Activated gamma-delta T cell treated with anti-CD3 and anti-CD28 coated beads, Interleukin-2, amount 50 U/mL, for 16 hours (primary cell): ENCODE measurements around the gene HLA-DQB1.
A peak's percentile ranks its signal among the peaks of the same experiment; 100 is the strongest.

Experiments used
- DNase-seq: peaks from one replicate; pipeline ENCODE4 v3.0.0-alpha.2; 2020; ENCODE audit warnings: low read depth

Gene HLA-DQB1

GRCh38 chr6:32625137-32625536 lies 41.3 kb downstream of the HLA-DQB1 start:
- no peak for DNase-seq

- no peak for DNase-seq
Measured at GRCh38 chr6:32624565-32624964, 41.9 kb downstream of the HLA-DQB1 start.

GRCh38 chr6:32623693-32624092 lies 42.8 kb downstream of the HLA-DQB1 start:
- DNase-seq = no peak

GRCh38 chr6:32622545-32623401 lies 43.7 kb downstream of the HLA-DQB1 start:
- no peak for DNase-seq

GRCh38 chr6:32621372-32621771 lies 45.1 kb downstream of the HLA-DQB1 start:
- no peak for DNase-seq

GRCh38 chr6:32617751-32618150 lies 48.7 kb downstream of the HLA-DQB1 start:
- DNase-seq = no peak

- no peak for DNase-seq
Measured at GRCh38 chr6:32615885-32616532, 50.4 kb downstream of the HLA-DQB1 start.

- no peak for DNase-seq
Measured at GRCh38 chr6:32614366-32615081, 51.9 kb downstream of the HLA-DQB1 start.

- DNase-seq = no peak
Measured at GRCh38 chr6:32613475-32613874, 53.0 kb downstream of the HLA-DQB1 start.

- no peak for DNase-seq
Measured at GRCh38 chr6:32610682-32611296, 55.7 kb downstream of the HLA-DQB1 start.

- DNase-seq = peak; percentile 32
Measured at GRCh38 chr6:32609731-32610640, 56.5 kb downstream of the HLA-DQB1 start.
